ENCODE measurements around the gene SHC2. TPM values are rescaled to one million over a fixed set of nuclear protein-coding genes. Genes with fewer than 3 reads are reported as not detected.

Gene SHC2
- total RNA-seq, 1 experiment from 2014 or later: 2.4 TPM

DNA sequence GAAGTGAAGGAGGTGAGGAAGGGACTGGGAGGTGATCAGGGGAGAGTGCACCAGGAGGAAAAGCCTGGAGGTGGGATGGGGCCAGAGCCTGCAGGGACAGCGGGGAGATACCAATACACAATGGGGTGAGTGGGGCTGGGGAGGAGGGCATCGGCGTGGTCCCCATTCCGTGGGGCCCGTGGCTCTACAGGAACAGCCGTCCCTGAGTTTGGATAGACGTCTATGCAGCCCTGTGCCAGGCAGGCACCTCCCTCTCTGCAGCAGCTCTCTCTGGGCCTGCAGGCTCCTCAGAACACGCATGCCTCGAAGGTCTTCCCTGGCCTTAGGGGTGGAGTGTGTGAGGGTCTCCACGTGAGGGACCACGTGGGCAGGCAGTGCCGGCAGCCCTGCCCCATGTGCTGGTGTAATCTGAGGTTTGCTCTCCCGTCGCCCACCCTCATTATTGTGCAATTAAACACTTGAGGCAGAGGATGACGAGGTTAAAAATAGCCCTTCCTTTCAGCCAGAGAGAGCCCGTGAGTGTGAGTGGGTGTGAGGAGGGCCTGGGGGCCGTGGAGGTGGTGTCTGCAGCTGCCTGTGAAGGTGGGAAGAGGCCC is 68.4 kb downstream of the SHC2 start:
- Mint-ChIP-seq H3K36me3 (ENCODE audit: insufficient read depth, unreplicated experiment) (peaks cover 14% of the 10 kb centered on the region), H3K27me3 (ENCODE audit: insufficient read depth, unreplicated experiment) (no peaks in the 10 kb centered on the region), H3K9me3 (ENCODE audit: unreplicated experiment) (peaks cover 36% of the 10 kb centered on the region), H3K27ac (ENCODE audit: unreplicated experiment) (no peak overlapping the region), H3K4me1 (ENCODE audit: low read depth, unreplicated experiment) (no peaks in the 10 kb centered on the region), H3K4me3 (ENCODE audit: unreplicated experiment) (no peak overlapping the region)
- no peak for DNase-seq
- Histone ChIP-seq H3K27me3 (replicated peaks; ENCODE audit: control insufficient read depth, insufficient read depth, low read length) (no peaks in the 10 kb centered on the region), H3K9me3 (no peaks in the 10 kb centered on the region), H3K4me3 (ENCODE audit: low read depth, low read length) (no peak overlapping the region), H3K4me1 (no peaks in the 10 kb centered on the region), H3K36me3 (ENCODE audit: control insufficient read depth, insufficient read depth, low read length) (no peaks in the 10 kb centered on the region)
- TF ChIP-seq CTCF (IDR thresholded peaks at IDR 0.05; ENCODE audit: insufficient read depth in 1 of 2, low read depth in 1 of 2, low read length in 1 of 2, severe bottlenecking in 1 of 2, unreplicated experiment in 1 of 2): no peak
- intact Hi-C loops (cut with micrococcal nuclease; ENCODE audit: unreplicated experiment): no loop called here
- ChIA-PET POLR2A (no interaction called here), CTCF (no interaction called here)
- no TSS peak for BruUV-seq (replicated peaks)

GRCh38 chr19:391726-392374 is 69.0 kb downstream of the SHC2 start:
- H3K36me3 ChIP-seq (ENCODE audit: control insufficient read depth, insufficient read depth, low read length): no peaks in the 10 kb centered on the region
- no peak for DNase-seq
- H3K27me3 Mint-ChIP-seq (ENCODE audit: insufficient read depth, unreplicated experiment): no peaks in the 10 kb centered on the region
- peaks cover 36% of the 10 kb centered on the region for H3K9me3 Mint-ChIP-seq (ENCODE audit: unreplicated experiment)
- intact Hi-C loops (cut with micrococcal nuclease; ENCODE audit: unreplicated experiment): no loop called here
- H3K4me1 ChIP-seq: no peaks in the 10 kb centered on the region
- no peak overlapping the region for H3K4me3 ChIP-seq (ENCODE audit: low read depth, low read length)
- H3K27ac Mint-ChIP-seq (ENCODE audit: unreplicated experiment): no peak overlapping the region
- H3K4me1 Mint-ChIP-seq (ENCODE audit: low read depth, unreplicated experiment): no peaks in the 10 kb centered on the region
- peaks cover 14% of the 10 kb centered on the region for H3K36me3 Mint-ChIP-seq (ENCODE audit: insufficient read depth, unreplicated experiment)
- H3K9me3 ChIP-seq: no peaks in the 10 kb centered on the region
- BruUV-seq (replicated peaks): no TSS peak
- no peak overlapping the region for H3K4me3 Mint-ChIP-seq (ENCODE audit: unreplicated experiment)
- H3K27me3 ChIP-seq (replicated peaks; ENCODE audit: control insufficient read depth, insufficient read depth, low read length): no peaks in the 10 kb centered on the region
- ChIA-PET CTCF (no interaction called here), POLR2A (no interaction called here)
- no peak for TF ChIP-seq CTCF (IDR thresholded peaks at IDR 0.05; ENCODE audit: insufficient read depth in 1 of 2, low read depth in 1 of 2, low read length in 1 of 2, severe bottlenecking in 1 of 2, unreplicated experiment in 1 of 2)

GRCh38 chr19:391207-391557 is 69.7 kb downstream of the SHC2 start:
- no peaks in the 10 kb centered on the region for H3K4me1 ChIP-seq
- POLR2A ChIA-PET: no interaction called here
- Mint-ChIP-seq H3K4me3 (ENCODE audit: unreplicated experiment) (no peak overlapping the region), H3K9me3 (ENCODE audit: unreplicated experiment) (peaks cover 36% of the 10 kb centered on the region), H3K36me3 (ENCODE audit: insufficient read depth, unreplicated experiment) (peaks cover 14% of the 10 kb centered on the region), H3K4me1 (ENCODE audit: low read depth, unreplicated experiment) (no peaks in the 10 kb centered on the region), H3K27me3 (ENCODE audit: insufficient read depth, unreplicated experiment) (no peaks in the 10 kb centered on the region), H3K27ac (ENCODE audit: unreplicated experiment) (no peak overlapping the region)
- no peaks in the 10 kb centered on the region for H3K36me3 ChIP-seq (ENCODE audit: control insufficient read depth, insufficient read depth, low read length)
- DNase-seq: no peak
- no peaks in the 10 kb centered on the region for H3K9me3 ChIP-seq
- no peak overlapping the region for H3K4me3 ChIP-seq (ENCODE audit: low read depth, low read length)
- CTCF ChIA-PET: no interaction called here
- no TSS peak for BruUV-seq (replicated peaks)
- no peaks in the 10 kb centered on the region for H3K27me3 ChIP-seq (replicated peaks; ENCODE audit: control insufficient read depth, insufficient read depth, low read length)
- intact Hi-C loops (cut with micrococcal nuclease; ENCODE audit: unreplicated experiment): no loop called here
- no peak for TF ChIP-seq CTCF (IDR thresholded peaks at IDR 0.05; ENCODE audit: insufficient read depth in 1 of 2, low read depth in 1 of 2, low read length in 1 of 2, severe bottlenecking in 1 of 2, unreplicated experiment in 1 of 2)
